GM12878 (cell line): ENCODE measurements around the gene SLC34A1. TPM values are rescaled to one million over a fixed set of nuclear protein-coding genes. Genes with fewer than 3 reads are reported as not detected.

ENCODE experiments used
- ATAC-seq: fragments of 200-7000 bp; cut with Tn5 transposase; 3 replicates; pipeline ENCODE4 v1.9.1; 2020; ENCODE audit warnings: mild to moderate bottlenecking, moderate library complexity
- BruUV-seq: library from RNA; stranded (reverse); fragments of 400-500 nt; replicated peaks from 2 replicates; lab custom pipeline; 2021; lab: Mats Ljungman, UMichigan
- CTCF ChIA-PET: fragments of 300-600 bp; sonication (Branson Sonifier 250); formaldehyde crosslinking; extraction: SDS; loops from one replicate; lab custom pipeline; 2021; ENCODE audit warnings: inconsistent platforms; lab: Yijun Ruan, JAX
- POLR2A ChIA-PET: fragments of 350-600 bp; formaldehyde crosslinking; extraction: SDS; loops from one replicate; lab custom pipeline; 2021; ENCODE audit warnings: inconsistent platforms; lab: Charles Lee
- RAD21 ChIA-PET: fragments of 300-600 bp; sonication (Branson Sonifier 250); formaldehyde crosslinking; loops from one replicate; lab custom pipeline; 2023; ENCODE audit warnings: antibody characterized with exemption; ENCODE audit not compliant: unreplicated experiment; lab: Charles Lee
- SMC1A ChIA-PET: fragments of 300-600 bp; sonication (Branson Sonifier 250); formaldehyde crosslinking; loops from one replicate; lab custom pipeline; 2023; ENCODE audit not compliant: unreplicated experiment, uncharacterized antibody; lab: Charles Lee
- DNase-seq: peaks from one replicate; pipeline ENCODE4 v3.0.0-alpha.2; 2011; ENCODE audit warnings: low read depth, low spot score
- FAIRE-seq: peaks from 3 replicates; lab custom pipeline; 2011; peaks lifted over from hg19 to GRCh38; lab: Jason Lieb, UNC
- H2AFZ ChIP-seq: 2 replicates; pipeline ENCODE4 v1.6.0; 2011; ENCODE audit warnings: low read depth, low read length, control low read depth; ENCODE audit not compliant: control insufficient read depth
- H3K27ac ChIP-seq: 2 replicates; pipeline ENCODE4 v1.5.1; 2011; ENCODE audit warnings: control low read depth; ENCODE audit not compliant: control insufficient read depth, insufficient read depth
- H3K27me3 ChIP-seq, 2 experiments: replicated peaks in 1 of 2; 2 replicates each; pipeline versions ENCODE4 v1.6.0 to v1.6.1; 2011; ENCODE audit warnings: low read length in 1 of 2; ENCODE audit not compliant: control insufficient read depth in 2 of 2, insufficient read depth in 2 of 2
- H3K36me3 ChIP-seq, 2 experiments: 2 replicates each; pipeline ENCODE4 v1.5.1; 2011; ENCODE audit warnings: low read length in 1 of 2; ENCODE audit not compliant: control insufficient read depth in 2 of 2, insufficient read depth in 2 of 2
- H3K4me1 ChIP-seq: 2 replicates; pipeline ENCODE4 v1.6.1; 2011; ENCODE audit warnings: mild to moderate bottlenecking, low read length, moderate library complexity, mixed read lengths; ENCODE audit not compliant: control insufficient read depth, insufficient read depth
- H3K4me2 ChIP-seq: 2 replicates; pipeline ENCODE4 v1.6.0; 2011; ENCODE audit warnings: control low read depth; ENCODE audit not compliant: control insufficient read depth, insufficient read depth
- H3K4me3 ChIP-seq: fragments of 200-600 bp; sonication (generic); 2 replicates; pipeline ENCODE4 v1.5.1; 2016
- H3K79me2 ChIP-seq: 2 replicates; pipeline ENCODE4 v1.6.0; 2011; ENCODE audit warnings: low read length; ENCODE audit not compliant: control insufficient read depth, insufficient read depth
- H3K9ac ChIP-seq: 2 replicates; pipeline ENCODE4 v1.8.0; 2011; ENCODE audit warnings: low read length, control low read depth, mixed read lengths; ENCODE audit not compliant: control insufficient read depth, insufficient read depth
- H3K9me3 ChIP-seq: replicated peaks from 3 replicates; pipeline ENCODE4 v1.5.1; 2011; ENCODE audit warnings: mild to moderate bottlenecking, low read length; ENCODE audit not compliant: control insufficient read depth, insufficient read depth
- H4K20me1 ChIP-seq: 2 replicates; pipeline ENCODE4 v1.6.0; 2011; ENCODE audit not compliant: control insufficient read depth, insufficient read depth
- ATF7 ChIP-seq: fragments of 450-650 bp; IDR thresholded peaks from 2 replicates; pipeline ENCODE4 v1.6.1; 2016; ENCODE audit warnings: low read depth, mild to moderate bottlenecking
- E2F4 ChIP-seq: IDR thresholded peaks from 2 replicates; pipeline ENCODE4 v1.6.1; 2012; ENCODE audit warnings: low read depth, low read length, improper control_type of control experiment
- FOXM1 ChIP-seq: IDR thresholded peaks from 2 replicates; pipeline ENCODE4 v1.6.1; 2012; ENCODE audit warnings: low read depth, mild to moderate bottlenecking, inconsistent platforms, low read length, moderate library complexity
- HCFC1 ChIP-seq: fragments of 150-350 bp; IDR thresholded peaks from 2 replicates; pipeline ENCODE4 v1.6.1; 2014; ENCODE audit warnings: low read length
- LARP7 ChIP-seq: fragments of 450-650 bp; IDR thresholded peaks from 2 replicates; pipeline ENCODE4 v1.6.1; 2017; ENCODE audit warnings: mild to moderate bottlenecking
- RAD51 ChIP-seq: fragments of 450-650 bp; IDR thresholded peaks from 2 replicates; pipeline ENCODE4 v1.6.1; 2016; ENCODE audit warnings: moderate library complexity, mild to moderate bottlenecking, inconsistent platforms
- RCOR1 ChIP-seq: conservative IDR thresholded peaks from 2 replicates; pipeline ENCODE4 v1.6.1; 2012; ENCODE audit warnings: low read depth, low read length, improper control_type of control experiment
- ZBTB11 ChIP-seq: fragments of 450-650 bp; formaldehyde crosslinking; IDR thresholded peaks from 2 replicates; pipeline ENCODE4 v1.5.0; 2022; ENCODE audit warnings: mild to moderate bottlenecking, missing genetic modification characterization
- WGBS: methylation state at CpG from one replicate; pipeline ENCODE4 v1.1.6; 2016; ENCODE audit warnings: low lambda C conversion rate; ENCODE audit not compliant: insufficient replicate concordance, insufficient coverage; ENCODE audit errors: missing lambda C conversion rate; 5-methylcytosine and 5-hydroxymethylcytosine counted together
- in situ Hi-C: fragments of 300-500 bp; cut with MboI; formaldehyde crosslinking; loops from 9 replicates; pipeline ENCODE4 v1.14.3; 2018; ENCODE audit warnings: mixed read lengths
- intact Hi-C: fragments of 100-400 bp; cut with micrococcal nuclease; formaldehyde crosslinking; loops from one replicate; pipeline ENCODE4 v1.14.2; 2022; ENCODE audit not compliant: unreplicated experiment
- polyA plus RNA-seq, 11 experiments: library from polyadenylated mRNA; depleted of rRNA in 4 of 11; unstranded in 6 of 11; stranded (reverse) in 5 of 11; fragments of >200 nt; fragmentation: Nextera tagmentation in 4 of 11; fragmentation: Illumina TruSeq in 1 of 11; extraction: Ambion mirVana in 4 of 11; extraction: Trizol in 1 of 11; gene quantifications; 1 replicate in 1 of 11; 2 replicates in 10 of 11; pipeline versions ENCODE4 v1.2.1 to v1.2.3, GENCODE V29; 2011 to 2016; ENCODE audit warnings: inconsistent platforms in 2 of 11, missing spikeins in 2 of 11, low read depth in 1 of 11
- total RNA-seq, 4 experiments: library from RNA; depleted of rRNA in 3 of 4; stranded (reverse); fragments of >200 nt in 3 of 4; fragmentation: Illumina TruSeq in 1 of 4; extraction: Trizol in 1 of 4; gene quantifications; 2 replicates each; pipeline versions ENCODE4 v1.2.1 to v1.2.3, GENCODE V29; 2013 to 2021
- TF ChIP-seq, protein P1 (sequence below): IDR thresholded peaks from 2 replicates; pipeline ENCODE4 v1.6.1; 2011; ENCODE audit warnings: mild to moderate bottlenecking, low read depth, low read length, moderate library complexity; ENCODE audit not compliant: insufficient replicate concordance
- TF ChIP-seq, protein P2 (sequence below): fragments of 450-650 bp; IDR thresholded peaks from 2 replicates; pipeline ENCODE4 v1.6.1; 2016; ENCODE audit warnings: mild to moderate bottlenecking
- TF ChIP-seq, protein P3 (sequence below): fragments of 450-650 bp; IDR thresholded peaks from 2 replicates; pipeline ENCODE4 v1.6.1; 2017; ENCODE audit warnings: antibody characterized with exemption, mild to moderate bottlenecking, moderate library complexity

Gene SLC34A1
- total and polyA plus RNA-seq, 10 of the 15 experiments (the other 5 are each of a cell fraction or from before 2014, with no cell fraction given) = 0.03 to 0.14 (median 0.09) TPM; not detected in 2

DNA sequence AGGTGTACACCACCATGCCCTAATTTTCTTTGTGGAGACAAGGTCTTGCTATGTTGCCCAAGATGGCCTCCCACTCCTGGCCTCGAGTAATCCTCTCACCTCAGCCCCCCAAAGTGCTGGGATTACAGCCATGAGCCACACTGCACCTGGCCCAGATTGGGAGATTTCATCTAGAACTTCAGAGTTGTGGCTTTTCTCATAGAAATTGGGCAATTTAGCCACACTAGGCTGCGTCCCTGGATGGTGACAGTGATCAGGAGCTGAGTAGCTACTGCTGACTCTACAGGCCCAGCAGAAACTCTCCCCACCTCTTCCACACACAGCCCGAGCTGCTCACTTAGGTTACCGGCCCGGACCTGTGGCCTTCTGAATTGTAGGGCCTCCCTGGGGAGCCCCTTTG, 8.5 kb downstream of the SLC34A1 start:
- ATAC-seq (no peak), FAIRE-seq (no peak), DNase-seq (no peak)
- ChIA-PET RAD21 (interaction anchor here (0.8 to 6.2 kb wide), 6 partner anchors 9 to 83 kb away, joined by 3 to 108 read pairs (median 7); no protein-coding TSS in a partner anchor), POLR2A (interaction anchor here (1.1 to 6.0 kb wide), 4 partner anchors 11 to 116 kb away, joined by 3 to 56 read pairs (median 4); no protein-coding TSS in a partner anchor), CTCF (interaction anchor here (0.7 to 8.4 kb wide), 15 partner anchors 8 to 670 kb away, joined by 3 to 240 read pairs (median 4); partner anchors contain the start of genes MXD3, PFN3 and SLC34A1), SMC1A (interaction anchor here (0.6 to 5.2 kb wide), 9 partner anchors 10 to 109 kb away, joined by 3 to 97 read pairs (median 4); partner anchors contain the start of genes PFN3 and PRR7)
- Histone ChIP-seq H3K27me3 (no peaks in the 10 kb centered on the region), H3K79me2 (no peaks in the 10 kb centered on the region), H3K4me3 (no peak overlapping the region), H3K4me1 (peaks cover 26% of the 10 kb centered on the region), H4K20me1 (no peaks in the 10 kb centered on the region), H2AFZ (no peak overlapping the region), H3K27ac (no peak overlapping the region), H3K9ac (no peak overlapping the region), H3K4me2 (no peak overlapping the region), H3K9me3 (no peaks in the 10 kb centered on the region), H3K36me3 (no peaks in the 10 kb centered on the region)
- no TSS peak for BruUV-seq
- in situ Hi-C loops = loop anchor here (25.0 kb wide), 1 partner anchor 1355 kb away; no protein-coding TSS in a partner anchor
- intact Hi-C loops = loop anchor here (5.0 kb wide), 1 partner anchor 200 kb away; the partner anchor contains the start of gene TMED9
- 33% methylated on average over 5 of the region's 5 CpGs for WGBS
- no peak for TF ChIP-seq RCOR1
- no peak for TF ChIP-seq ATF7
- TF ChIP-seq FOXM1 = no peak
- TF ChIP-seq, protein P1, sequence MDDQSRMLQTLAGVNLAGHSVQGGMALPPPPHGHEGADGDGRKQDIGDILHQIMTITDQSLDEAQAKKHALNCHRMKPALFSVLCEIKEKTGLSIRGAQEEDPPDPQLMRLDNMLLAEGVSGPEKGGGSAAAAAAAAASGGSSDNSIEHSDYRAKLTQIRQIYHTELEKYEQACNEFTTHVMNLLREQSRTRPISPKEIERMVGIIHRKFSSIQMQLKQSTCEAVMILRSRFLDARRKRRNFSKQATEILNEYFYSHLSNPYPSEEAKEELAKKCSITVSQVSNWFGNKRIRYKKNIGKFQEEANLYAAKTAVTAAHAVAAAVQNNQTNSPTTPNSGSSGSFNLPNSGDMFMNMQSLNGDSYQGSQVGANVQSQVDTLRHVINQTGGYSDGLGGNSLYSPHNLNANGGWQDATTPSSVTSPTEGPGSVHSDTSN = no peak
- TF ChIP-seq E2F4 = no peak
- no peak for TF ChIP-seq LARP7
- no peak for TF ChIP-seq ZBTB11 (CRISPR knock-in tag)
- no peak for TF ChIP-seq HCFC1
- no peak for TF ChIP-seq RAD51
- TF ChIP-seq, protein P2, sequence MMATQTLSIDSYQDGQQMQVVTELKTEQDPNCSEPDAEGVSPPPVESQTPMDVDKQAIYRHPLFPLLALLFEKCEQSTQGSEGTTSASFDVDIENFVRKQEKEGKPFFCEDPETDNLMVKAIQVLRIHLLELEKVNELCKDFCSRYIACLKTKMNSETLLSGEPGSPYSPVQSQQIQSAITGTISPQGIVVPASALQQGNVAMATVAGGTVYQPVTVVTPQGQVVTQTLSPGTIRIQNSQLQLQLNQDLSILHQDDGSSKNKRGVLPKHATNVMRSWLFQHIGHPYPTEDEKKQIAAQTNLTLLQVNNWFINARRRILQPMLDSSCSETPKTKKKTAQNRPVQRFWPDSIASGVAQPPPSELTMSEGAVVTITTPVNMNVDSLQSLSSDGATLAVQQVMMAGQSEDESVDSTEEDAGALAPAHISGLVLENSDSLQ = no peak
- TF ChIP-seq, protein P3, sequence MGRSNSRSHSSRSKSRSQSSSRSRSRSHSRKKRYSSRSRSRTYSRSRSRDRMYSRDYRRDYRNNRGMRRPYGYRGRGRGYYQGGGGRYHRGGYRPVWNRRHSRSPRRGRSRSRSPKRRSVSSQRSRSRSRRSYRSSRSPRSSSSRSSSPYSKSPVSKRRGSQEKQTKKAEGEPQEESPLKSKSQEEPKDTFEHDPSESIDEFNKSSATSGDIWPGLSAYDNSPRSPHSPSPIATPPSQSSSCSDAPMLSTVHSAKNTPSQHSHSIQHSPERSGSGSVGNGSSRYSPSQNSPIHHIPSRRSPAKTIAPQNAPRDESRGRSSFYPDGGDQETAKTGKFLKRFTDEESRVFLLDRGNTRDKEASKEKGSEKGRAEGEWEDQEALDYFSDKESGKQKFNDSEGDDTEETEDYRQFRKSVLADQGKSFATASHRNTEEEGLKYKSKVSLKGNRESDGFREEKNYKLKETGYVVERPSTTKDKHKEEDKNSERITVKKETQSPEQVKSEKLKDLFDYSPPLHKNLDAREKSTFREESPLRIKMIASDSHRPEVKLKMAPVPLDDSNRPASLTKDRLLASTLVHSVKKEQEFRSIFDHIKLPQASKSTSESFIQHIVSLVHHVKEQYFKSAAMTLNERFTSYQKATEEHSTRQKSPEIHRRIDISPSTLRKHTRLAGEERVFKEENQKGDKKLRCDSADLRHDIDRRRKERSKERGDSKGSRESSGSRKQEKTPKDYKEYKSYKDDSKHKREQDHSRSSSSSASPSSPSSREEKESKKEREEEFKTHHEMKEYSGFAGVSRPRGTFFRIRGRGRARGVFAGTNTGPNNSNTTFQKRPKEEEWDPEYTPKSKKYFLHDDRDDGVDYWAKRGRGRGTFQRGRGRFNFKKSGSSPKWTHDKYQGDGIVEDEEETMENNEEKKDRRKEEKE = no peak
